ENCODE results near the gene ZNF827.

ZNF827 gene

GRCh38 chr4:145716200-145716599, 222.4 kb downstream of the ZNF827 start:
- DNase-seq (ENCODE audit: low read depth in 2 of 2): no peak

GRCh38 chr4:145709843-145710242, 228.8 kb downstream of the ZNF827 start:
- DNase-seq (ENCODE audit: low read depth in 2 of 2): peak in 1 of 2 donors; percentile 6

- DNase-seq (ENCODE audit: low read depth in 2 of 2): no peak
Measured at GRCh38 chr4:145709336-145709735, 229.3 kb downstream of the ZNF827 start.
